PFSK-1 (cell line): ENCODE data around the gene CCDC170.

Source experiments
- FOXP2 ChIP-seq: optimal IDR thresholded peaks from 2 replicates; pipeline ENCODE3; 2011; ENCODE audit warnings: borderline replicate concordance, control low read depth, inconsistent platforms; ENCODE audit not compliant: insufficient read depth; ENCODE audit errors: extremely low read length, extremely low read depth
- POLR2AphosphoS5 ChIP-seq: IDR thresholded peaks from 2 replicates; pipeline ENCODE4 v1.6.1; 2012; ENCODE audit warnings: low read depth, mild to moderate bottlenecking, control low read depth, low read length, moderate library complexity
- REST ChIP-seq, 2 experiments: IDR thresholded peaks; 2 replicates each; pipeline versions ENCODE4 v1.6.1 to v1.8.0; 2011 to 2012; ENCODE audit warnings: low read depth in 2 of 2, low read length in 2 of 2, control low read depth in 1 of 2, inconsistent platforms in 1 of 2, mild to moderate bottlenecking in 1 of 2, moderate library complexity in 1 of 2; ENCODE audit not compliant: insufficient read depth in 1 of 2
- SIN3A ChIP-seq: IDR thresholded peaks from 2 replicates; pipeline ENCODE4 v1.6.1; 2012; ENCODE audit warnings: mild to moderate bottlenecking, low read length, moderate library complexity, borderline replicate concordance; ENCODE audit not compliant: insufficient read depth
- TAF1 ChIP-seq: IDR thresholded peaks from 2 replicates; pipeline ENCODE4 v1.6.1; 2012; ENCODE audit warnings: low read length, control low read depth, borderline replicate concordance; ENCODE audit not compliant: insufficient read depth

The CCDC170 gene

GRCh38 chr6:151669208-151669560, 175.4 kb downstream of the CCDC170 start:
- TF ChIP-seq REST (IDR thresholded peaks at IDR 0.05; ENCODE audit: insufficient read depth in 1 of 2, low read depth in 2 of 2, low read length in 2 of 2) (no peak), TAF1 (no peak), SIN3A (no peak), FOXP2 (no peak), POLR2AphosphoS5 (no peak)

DNA sequence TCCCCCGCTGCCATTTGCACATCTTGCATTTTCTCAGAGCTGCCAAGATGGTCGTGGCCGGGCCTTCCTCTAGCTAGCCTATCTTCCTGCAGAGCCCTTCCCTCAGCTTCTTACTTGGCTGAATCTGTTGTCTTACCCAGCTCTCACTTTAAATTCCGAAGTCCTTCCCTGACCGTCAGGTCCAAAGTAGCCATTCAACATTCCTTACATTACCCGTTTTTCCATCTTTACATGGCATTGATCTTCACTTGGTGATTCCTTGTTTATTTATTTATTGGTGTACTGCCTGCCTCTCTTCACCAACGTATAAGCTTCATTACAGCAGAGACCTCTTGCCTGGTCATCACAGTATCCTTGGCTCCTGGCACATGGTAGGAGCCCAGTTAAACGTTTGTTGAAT, 176.3 kb downstream of the CCDC170 start:
- no peak for TF ChIP-seq REST (IDR thresholded peaks at IDR 0.05; ENCODE audit: insufficient read depth in 1 of 2, low read depth in 2 of 2, low read length in 2 of 2)
- no peak for TF ChIP-seq TAF1
- TF ChIP-seq POLR2AphosphoS5: no peak
- no peak for TF ChIP-seq FOXP2
- no peak for TF ChIP-seq SIN3A
